A549 (cell line): ENCODE measurements around the gene UNC13B. TPM values are rescaled to one million over a fixed set of nuclear protein-coding genes. Genes with fewer than 3 reads are reported as not detected.

Source experiments
- ATAC-seq, 2 experiments: fragments of 200-7000 bp in 1 of 2; fragments of >200 bp in 1 of 2; cut with Nextera tagmentation in 1 of 2; cut with Tn5 transposase in 1 of 2; 3 replicates each; pipeline versions ENCODE4 v1.8.0 to v1.9.1; 2018 to 2020; ENCODE audit warnings: mild to moderate bottlenecking in 1 of 2, moderate library complexity in 1 of 2
- CTCF ChIA-PET: fragments of 300-600 bp; sonication (Branson Sonifier 250); formaldehyde crosslinking; extraction: SDS; loops from one replicate; lab custom pipeline; 2021; ENCODE audit warnings: antibody characterized with exemption, inconsistent platforms; lab: Yijun Ruan, JAX
- POLR2A ChIA-PET: fragments of 350-600 bp; formaldehyde crosslinking; extraction: SDS; loops from one replicate; lab custom pipeline; 2021; ENCODE audit warnings: antibody characterized with exemption, inconsistent platforms; lab: Yijun Ruan, JAX
- DNase-seq, 2 experiments: peaks; one replicate each; pipeline versions ENCODE4 v3.0.0 to v3.0.0-alpha.2; 2011 to 2016; ENCODE audit warnings: low read depth in 1 of 2, low spot score in 1 of 2
- FAIRE-seq: peaks from 2 replicates; lab custom pipeline; 2011; peaks lifted over from hg19 to GRCh38; lab: Jason Lieb, UNC
- H3K27ac ChIP-seq, 2 experiments: fragments of >200 bp; sonication (Bioruptor Twin); formaldehyde crosslinking; 3 replicates each; pipeline ENCODE4 v1.5.1; 2016 to 2017
- H3K4me1 ChIP-seq: fragments of >200 bp; sonication (Bioruptor Twin); formaldehyde crosslinking; 3 replicates; pipeline ENCODE4 v1.6.1; 2016
- H3K4me2 ChIP-seq: fragments of >200 bp; sonication (Bioruptor Twin); formaldehyde crosslinking; 3 replicates; pipeline ENCODE4 v1.6.1; 2016
- H3K4me3 ChIP-seq: fragments of >200 bp; sonication (Bioruptor Twin); formaldehyde crosslinking; 3 replicates; pipeline ENCODE4 v1.5.1; 2016
- H3K9me3 ChIP-seq: fragments of >200 bp; sonication (Bioruptor Twin); formaldehyde crosslinking; 3 replicates; pipeline ENCODE4 v1.6.1; 2016
- CBX2 ChIP-seq: fragments of 200-600 bp; sonication (generic); IDR thresholded peaks from 2 replicates; pipeline ENCODE4 v1.6.1; 2016; ENCODE audit warnings: low read depth, mild to moderate bottlenecking, borderline replicate concordance
- CEBPB ChIP-seq, 2 experiments: fragments of >200 bp in 1 of 2; sonication (Bioruptor Twin) in 1 of 2; formaldehyde crosslinking in 1 of 2; IDR thresholded peaks; 2 replicates each; pipeline ENCODE4 v1.6.1; 2012 to 2016
- EHF ChIP-seq: fragments of 250-450 bp; sonication (Bioruptor Pico); IDR thresholded peaks from 2 replicates; pipeline ENCODE4 v1.5.0; 2020; ENCODE audit warnings: mild to moderate bottlenecking
- ELK1 ChIP-seq: fragments of 150-350 bp; IDR thresholded peaks from 2 replicates; pipeline ENCODE4 v1.6.1; 2014; ENCODE audit warnings: low read depth, mild to moderate bottlenecking, low read length
- ESRRA ChIP-seq: fragments of 150-350 bp; IDR thresholded peaks from 2 replicates; pipeline ENCODE4 v1.6.1; 2014; ENCODE audit warnings: mild to moderate bottlenecking, low read length, borderline replicate concordance
- GATA3 ChIP-seq: IDR thresholded peaks from 2 replicates; pipeline ENCODE4 v1.6.1; 2012; ENCODE audit warnings: borderline replicate concordance
- HEYL ChIP-seq: fragments of 250-450 bp; sonication (Bioruptor Pico); IDR thresholded peaks from 2 replicates; pipeline ENCODE4 v1.8.0; 2021; ENCODE audit warnings: mild to moderate bottlenecking, moderate library complexity
- HMGXB4 ChIP-seq: fragments of 250-450 bp; sonication (Bioruptor Pico); IDR thresholded peaks from 2 replicates; pipeline ENCODE4 v1.5.0; 2021; ENCODE audit warnings: mild to moderate bottlenecking, moderate library complexity, borderline replicate concordance
- JUN ChIP-seq, 2 experiments: fragments of >200 bp; sonication (Bioruptor Twin); formaldehyde crosslinking; IDR thresholded peaks; 2 replicates in 1 of 2; 3 replicates in 1 of 2; pipeline ENCODE4 v1.6.1; 2016 to 2017
- MAZ ChIP-seq: fragments of 150-350 bp; IDR thresholded peaks from 2 replicates; pipeline ENCODE4 v1.6.1; 2014; ENCODE audit warnings: antibody characterized with exemption, low read depth, low read length, borderline replicate concordance
- NFE2L2 ChIP-seq: fragments of 150-350 bp; conservative IDR thresholded peaks from 2 replicates; pipeline ENCODE4 v1.6.1; 2014; ENCODE audit warnings: low read length
- PHF8 ChIP-seq: fragments of 200-600 bp; sonication (generic); IDR thresholded peaks from 2 replicates; pipeline ENCODE4 v1.6.1; 2016; ENCODE audit warnings: low read depth, mild to moderate bottlenecking, antibody characterized with exemption, moderate library complexity, borderline replicate concordance
- RARB ChIP-seq: fragments of 250-450 bp; sonication (Bioruptor Pico); IDR thresholded peaks from 2 replicates; pipeline ENCODE4 v1.8.0; 2021; ENCODE audit warnings: mild to moderate bottlenecking, moderate library complexity
- RCOR1 ChIP-seq: fragments of 150-350 bp; IDR thresholded peaks from 2 replicates; pipeline ENCODE4 v1.6.1; 2014; ENCODE audit warnings: antibody characterized with exemption, low read length, low read depth
- REST ChIP-seq: fragments of 200-600 bp; sonication (generic); IDR thresholded peaks from 2 replicates; pipeline ENCODE4 v1.6.1; 2016; ENCODE audit warnings: antibody characterized with exemption, mild to moderate bottlenecking, moderate library complexity
- RNF2 ChIP-seq: fragments of 200-600 bp; sonication (generic); IDR thresholded peaks from 2 replicates; pipeline ENCODE4 v1.6.1; 2016; ENCODE audit warnings: low read depth, mild to moderate bottlenecking, antibody characterized with exemption, moderate library complexity, borderline replicate concordance
- SREBF2 ChIP-seq: fragments of 450-650 bp; IDR thresholded peaks from 2 replicates; pipeline ENCODE4 v1.6.1; 2014; ENCODE audit warnings: mild to moderate bottlenecking, moderate library complexity
- TFCP2L1 ChIP-seq: fragments of 250-450 bp; sonication (Bioruptor Pico); IDR thresholded peaks from 2 replicates; pipeline ENCODE4 v1.5.0; 2021; ENCODE audit warnings: mild to moderate bottlenecking
- ZFP36 ChIP-seq: fragments of 450-650 bp; IDR thresholded peaks from 2 replicates; pipeline ENCODE4 v1.6.1; 2014; ENCODE audit warnings: borderline replicate concordance; ENCODE audit not compliant: partially characterized antibody
- WGBS: methylation state at CpG from one replicate; pipeline ENCODE4 v1.1.6; 2017; ENCODE audit errors: missing lambda C conversion rate; 5-methylcytosine and 5-hydroxymethylcytosine counted together
- polyA plus RNA-seq, 4 experiments: library from polyadenylated mRNA; depleted of rRNA in 3 of 4; stranded (reverse); fragments of >200 nt; fragmentation: RNase III in 1 of 4; extraction: RNeasy Plus Mini Kit Qiagen cat#74134 plus additional on column Dnase treatment in 1 of 4; gene quantifications; 2 replicates in 3 of 4; 3 replicates in 1 of 4; pipeline ENCODE4 v1.2.3, GENCODE V29; 2011 to 2017
- TF ChIP-seq, protein P1 (sequence below): fragments of 250-450 bp; sonication (Bioruptor Pico); IDR thresholded peaks from 2 replicates; pipeline ENCODE4 v1.5.0; 2020; ENCODE audit warnings: low read depth, mild to moderate bottlenecking, moderate library complexity

UNC13B gene
- polyA plus RNA-seq, 2 of the 4 experiments (the other 2 are of a cell fraction), result 9.9 to 17.8 TPM

DNA sequence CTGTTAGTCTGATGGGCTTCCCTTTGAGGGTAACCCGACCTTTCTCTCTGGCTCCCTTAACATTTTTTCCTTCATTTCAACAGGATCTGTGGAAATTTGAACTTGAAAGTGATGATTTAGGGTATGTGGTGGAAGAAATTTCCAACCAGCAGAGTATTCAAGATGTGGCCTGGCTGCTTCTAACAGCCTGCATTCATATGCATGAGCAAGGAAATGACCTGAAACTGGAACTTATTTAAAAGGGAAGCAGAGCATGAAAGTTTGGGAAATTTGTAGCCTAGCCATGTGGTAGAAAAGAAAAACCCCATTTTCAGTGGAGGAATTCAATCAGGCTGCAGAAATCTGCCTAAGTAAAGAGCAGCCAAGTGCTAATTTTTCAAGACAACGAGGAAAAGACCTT lies 41.7 kb downstream of the UNC13B start:
- CTCF ChIA-PET, result no interaction called here
- FAIRE-seq (no peak), ATAC-seq (no peak), DNase-seq (no peak)
- WGBS, result 2% methylated on average over 2 of the region's 2 CpGs
- H3K4me2 ChIP-seq, result no peak overlapping the region
- H3K4me3 ChIP-seq, result no peak overlapping the region
- peaks cover 23% of the 10 kb centered on the region for H3K9me3 ChIP-seq
- H3K4me1 ChIP-seq, result no peaks in the 10 kb centered on the region
- no peak overlapping the region for H3K27ac ChIP-seq
- POLR2A ChIA-PET, result no interaction called here
- TF ChIP-seq ELK1, result no peak
- TF ChIP-seq PHF8, result no peak
- TF ChIP-seq ESRRA, result no peak
- TF ChIP-seq NFE2L2, result no peak
- no peak for TF ChIP-seq GATA3
- no peak for TF ChIP-seq MAZ
- TF ChIP-seq REST, result no peak
- TF ChIP-seq HMGXB4 (CRISPR knock-in tag), result no peak
- no peak for TF ChIP-seq EHF
- TF ChIP-seq RCOR1, result no peak
- no peak for TF ChIP-seq RARB (CRISPR knock-in tag)
- TF ChIP-seq SREBF2, result no peak
- TF ChIP-seq TFCP2L1 (CRISPR knock-in tag), result no peak
- no peak for TF ChIP-seq RNF2
- no peak for TF ChIP-seq ZFP36

DNA sequence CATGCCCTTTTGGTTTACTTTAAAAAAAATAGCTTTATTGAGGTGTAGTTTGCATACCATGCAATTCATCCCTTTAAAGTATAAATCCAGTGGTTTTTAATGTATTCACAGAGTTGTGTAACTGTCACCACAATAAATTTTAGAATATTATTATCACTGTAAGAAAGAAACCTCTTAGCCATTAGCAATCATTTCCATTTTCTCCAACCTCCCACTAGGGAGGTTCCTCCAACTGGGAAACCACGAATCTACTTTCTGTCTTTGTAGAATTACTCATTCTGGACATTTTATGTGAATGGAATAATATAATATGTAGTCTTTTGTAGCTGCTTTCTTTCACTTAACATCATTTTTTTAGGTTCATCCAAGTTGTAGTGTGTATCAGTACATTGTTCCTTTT lies 43.5 kb downstream of the UNC13B start:
- Histone ChIP-seq H3K9me3 (peaks cover 17% of the 10 kb centered on the region), H3K4me3 (no peak overlapping the region), H3K27ac (no peak overlapping the region), H3K4me2 (no peak overlapping the region), H3K4me1 (no peaks in the 10 kb centered on the region)
- TF ChIP-seq EHF (no peak), SREBF2 (no peak), JUN (IDR thresholded peaks at IDR 0.05) (no peak), CBX2 (no peak), CEBPB (IDR thresholded peaks at IDR 0.05) (no peak), HEYL (CRISPR knock-in tag) (no peak), HMGXB4 (CRISPR knock-in tag) (no peak), MAZ (no peak)
- TF ChIP-seq, protein P1, sequence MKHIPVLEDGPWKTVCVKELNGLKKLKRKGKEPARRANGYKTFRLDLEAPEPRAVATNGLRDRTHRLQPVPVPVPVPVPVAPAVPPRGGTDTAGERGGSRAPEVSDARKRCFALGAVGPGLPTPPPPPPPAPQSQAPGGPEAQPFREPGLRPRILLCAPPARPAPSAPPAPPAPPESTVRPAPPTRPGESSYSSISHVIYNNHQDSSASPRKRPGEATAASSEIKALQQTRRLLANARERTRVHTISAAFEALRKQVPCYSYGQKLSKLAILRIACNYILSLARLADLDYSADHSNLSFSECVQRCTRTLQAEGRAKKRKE, result no peak
- no peak for ATAC-seq
- POLR2A ChIA-PET, result no interaction called here
- 14% methylated on average over 1 of the region's 1 CpG for WGBS
- no peak for DNase-seq
- no peak for FAIRE-seq
- CTCF ChIA-PET, result interaction anchor here (1.2 kb wide), 1 partner anchor 9 kb away, joined by 4 read pairs; no protein-coding TSS in a partner anchor
